GM10266 (cell line): ENCODE data around the gene TSEN34.
"Not testable (repeated sequence)": the region's sequence is repeated elsewhere in the genome, so short reads cannot be mapped to it uniquely, and the experiment has no call there.

Source experiments
- DNase-seq: peaks from one replicate; pipeline ENCODE4 v3.0.0; 2012; ENCODE audit errors: extremely low spot score
- TF ChIP-seq, protein P1 (sequence below): IDR thresholded peaks from 2 replicates; pipeline ENCODE4 v1.5.1; 2012; ENCODE audit warnings: mild to moderate bottlenecking, low read depth; ENCODE audit not compliant: control insufficient read depth, insufficient read depth; ENCODE audit errors: missing control alignments

Gene TSEN34

DNA sequence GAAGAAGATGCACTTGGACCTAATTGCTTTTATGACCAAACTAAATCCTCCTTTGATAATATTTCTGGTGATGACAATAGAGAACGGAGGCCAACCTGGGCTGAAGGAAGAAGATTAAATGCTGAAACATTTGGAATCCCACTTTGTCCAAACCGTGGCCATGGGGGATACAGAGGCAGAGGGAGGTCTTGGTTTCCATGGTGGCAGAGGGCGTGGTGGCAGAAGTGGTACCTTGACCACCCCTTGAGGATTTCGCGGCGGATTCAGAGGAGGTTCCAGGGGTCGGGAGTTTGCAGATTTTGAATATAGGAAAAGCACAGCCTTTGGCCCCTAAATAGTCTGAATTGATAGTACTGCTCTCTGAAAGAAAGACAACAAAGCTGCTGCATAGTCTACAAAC is 38.9 kb downstream of the TSEN34 start:
- no peak for DNase-seq
- TF ChIP-seq, protein P1, sequence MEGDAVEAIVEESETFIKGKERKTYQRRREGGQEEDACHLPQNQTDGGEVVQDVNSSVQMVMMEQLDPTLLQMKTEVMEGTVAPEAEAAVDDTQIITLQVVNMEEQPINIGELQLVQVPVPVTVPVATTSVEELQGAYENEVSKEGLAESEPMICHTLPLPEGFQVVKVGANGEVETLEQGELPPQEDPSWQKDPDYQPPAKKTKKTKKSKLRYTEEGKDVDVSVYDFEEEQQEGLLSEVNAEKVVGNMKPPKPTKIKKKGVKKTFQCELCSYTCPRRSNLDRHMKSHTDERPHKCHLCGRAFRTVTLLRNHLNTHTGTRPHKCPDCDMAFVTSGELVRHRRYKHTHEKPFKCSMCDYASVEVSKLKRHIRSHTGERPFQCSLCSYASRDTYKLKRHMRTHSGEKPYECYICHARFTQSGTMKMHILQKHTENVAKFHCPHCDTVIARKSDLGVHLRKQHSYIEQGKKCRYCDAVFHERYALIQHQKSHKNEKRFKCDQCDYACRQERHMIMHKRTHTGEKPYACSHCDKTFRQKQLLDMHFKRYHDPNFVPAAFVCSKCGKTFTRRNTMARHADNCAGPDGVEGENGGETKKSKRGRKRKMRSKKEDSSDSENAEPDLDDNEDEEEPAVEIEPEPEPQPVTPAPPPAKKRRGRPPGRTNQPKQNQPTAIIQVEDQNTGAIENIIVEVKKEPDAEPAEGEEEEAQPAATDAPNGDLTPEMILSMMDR: no peak

DNA sequence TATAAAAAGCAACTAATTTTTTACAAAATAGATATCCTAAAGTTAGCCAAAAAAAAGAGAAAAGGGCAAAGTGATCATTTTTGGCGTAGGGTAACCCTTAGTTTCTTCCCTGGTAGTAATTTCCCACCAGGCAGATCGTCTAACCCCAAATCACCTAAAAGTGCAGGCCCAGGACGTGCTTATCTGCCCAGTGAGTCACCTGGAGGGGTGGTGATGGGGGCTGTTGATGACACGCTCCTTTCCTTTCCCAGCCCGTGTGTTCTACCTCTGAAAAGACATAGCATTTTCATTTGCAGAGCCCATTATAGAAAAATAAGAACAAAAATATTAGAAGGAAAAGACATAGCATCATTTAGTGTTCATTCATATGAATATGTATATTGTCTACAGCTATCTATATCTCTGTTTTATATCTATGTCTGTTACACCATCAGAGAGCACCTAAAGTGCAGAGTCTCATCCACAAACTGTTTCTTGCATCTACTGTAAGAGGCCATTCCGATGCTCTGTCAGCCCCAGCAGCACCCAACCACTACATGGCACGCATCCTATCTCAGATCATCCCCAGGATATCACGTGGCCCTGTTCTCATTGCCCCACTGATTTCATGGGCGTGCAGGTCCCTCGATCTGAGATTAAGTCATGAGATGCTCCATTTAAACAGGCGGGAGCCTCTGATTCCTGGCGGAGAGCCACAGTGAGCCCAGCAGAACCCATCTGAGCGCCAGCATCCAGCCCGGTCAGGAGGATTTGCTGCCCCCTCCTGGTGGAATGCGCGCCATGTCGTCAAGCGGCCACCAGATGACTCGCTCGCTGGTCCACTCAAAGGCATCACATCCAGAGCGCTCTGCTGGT is 40.2 kb downstream of the TSEN34 start:
- DNase-seq: peak; percentile 73

DNA sequence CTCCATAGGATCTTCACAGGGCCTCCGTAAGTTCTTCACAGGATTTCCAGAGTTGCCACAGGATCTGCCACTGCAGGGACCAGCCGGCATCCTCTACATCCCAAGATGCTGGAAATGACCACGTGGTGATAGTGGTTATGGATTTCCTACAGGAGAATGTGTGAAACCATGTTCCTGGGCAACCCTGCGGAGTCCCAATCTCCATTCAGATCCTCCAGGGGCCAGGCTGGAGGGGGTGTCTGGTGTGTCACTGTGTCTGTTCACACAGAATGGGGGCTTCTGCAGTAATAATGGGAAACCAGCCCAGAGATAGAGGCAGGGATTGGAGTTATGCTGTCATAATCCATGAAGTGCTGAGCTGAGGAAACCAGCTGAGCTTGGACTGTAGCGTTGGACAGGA is 42.8 kb downstream of the TSEN34 start:
- TF ChIP-seq, protein P1: no peak
- DNase-seq: no peak

More for the DNA sequence above, 40.2 kb downstream of the TSEN34 start:
- TF ChIP-seq, protein P1: peak; percentile 97

DNA sequence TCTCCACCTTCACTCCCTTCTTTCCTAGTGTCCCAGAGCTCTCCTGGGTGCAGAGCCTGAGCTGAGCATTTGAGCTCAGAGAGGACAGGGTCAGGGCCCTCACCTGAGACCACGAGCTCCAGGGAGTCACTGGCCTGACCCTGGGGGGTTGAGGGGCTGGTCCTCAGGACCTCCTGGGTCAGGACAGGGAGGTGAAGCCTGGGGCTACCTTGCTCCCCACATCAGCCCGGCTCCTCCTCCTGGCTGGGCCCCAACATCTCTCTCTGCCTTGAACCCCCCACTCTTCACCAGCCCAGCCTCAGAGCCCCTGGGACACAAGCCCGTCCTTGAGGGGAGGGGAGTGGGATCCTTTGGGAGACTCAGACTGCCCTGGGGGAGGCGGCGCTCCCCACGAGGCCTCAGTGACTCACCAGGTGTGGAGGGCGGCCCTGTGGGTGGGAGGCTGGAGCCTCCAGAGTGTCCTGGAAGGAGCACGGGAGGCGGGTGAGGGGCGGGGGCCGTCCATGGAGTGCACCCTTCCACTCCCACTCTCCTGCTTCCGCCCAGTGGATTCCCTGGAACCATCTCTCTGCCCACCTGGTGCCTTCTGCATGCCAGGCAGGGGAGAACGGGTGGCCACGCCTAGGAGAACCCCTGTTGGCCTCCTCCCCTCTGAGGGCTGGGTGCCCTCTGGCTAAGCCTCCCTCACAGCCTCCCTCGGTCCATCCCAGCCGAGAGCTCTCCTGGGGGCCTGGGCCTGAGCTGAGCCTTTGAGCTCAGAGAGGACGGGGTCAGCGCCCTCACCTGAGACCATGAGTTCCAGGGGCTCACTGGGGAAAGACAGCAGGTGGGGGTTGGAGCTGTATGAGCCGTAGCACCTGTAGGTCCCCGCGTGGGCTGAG is 48.6 kb downstream of the TSEN34 start:
- DNase-seq: not testable (repeated sequence)

DNA sequence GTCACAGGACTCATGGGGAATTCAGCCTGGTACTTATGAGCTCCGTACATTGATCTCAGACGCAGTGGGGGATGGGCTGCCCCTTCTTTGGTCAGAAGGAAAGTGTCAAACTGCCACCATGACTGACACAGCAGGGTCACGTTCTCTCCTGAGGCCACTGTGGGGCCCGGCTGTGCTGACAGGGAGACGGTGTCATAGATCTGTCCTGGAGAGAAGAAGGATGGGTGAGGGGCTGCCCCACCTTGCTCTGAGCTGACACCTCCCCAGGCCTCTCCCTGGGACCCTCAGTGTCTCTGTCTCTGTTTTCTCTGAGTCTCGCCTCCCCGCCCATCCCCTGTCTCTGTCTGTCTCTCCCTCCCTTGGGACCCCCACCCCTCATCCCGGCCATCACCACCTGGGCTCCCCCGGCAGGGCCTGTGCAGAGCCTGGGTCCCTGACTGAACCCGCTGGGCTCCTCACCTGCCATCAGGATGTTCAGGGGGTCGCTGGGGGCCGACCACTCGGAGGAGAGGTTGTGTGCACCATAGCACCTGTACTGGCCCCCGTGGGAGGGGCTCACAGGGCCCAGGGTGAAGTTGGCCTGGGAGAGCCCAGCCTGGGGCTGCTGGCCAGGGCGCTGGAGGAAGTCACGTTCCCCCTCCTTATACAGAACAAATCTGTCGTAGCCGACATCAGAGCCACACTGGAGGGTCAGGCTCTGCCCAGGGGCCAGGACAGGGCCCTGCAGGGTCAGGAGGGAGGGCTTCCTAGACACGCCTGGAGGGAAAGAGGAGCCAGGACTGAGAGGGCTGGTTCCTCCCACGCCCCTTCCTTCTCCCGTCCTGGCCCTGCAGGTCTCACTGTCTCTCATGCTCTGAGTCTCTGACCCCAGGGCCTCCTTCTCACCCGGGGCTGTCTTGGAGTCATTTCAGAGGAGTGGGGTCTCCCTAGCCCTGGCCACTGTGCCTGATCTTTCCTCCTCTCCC is 49.5 kb downstream of the TSEN34 start:
- DNase-seq: not testable (repeated sequence)

DNA sequence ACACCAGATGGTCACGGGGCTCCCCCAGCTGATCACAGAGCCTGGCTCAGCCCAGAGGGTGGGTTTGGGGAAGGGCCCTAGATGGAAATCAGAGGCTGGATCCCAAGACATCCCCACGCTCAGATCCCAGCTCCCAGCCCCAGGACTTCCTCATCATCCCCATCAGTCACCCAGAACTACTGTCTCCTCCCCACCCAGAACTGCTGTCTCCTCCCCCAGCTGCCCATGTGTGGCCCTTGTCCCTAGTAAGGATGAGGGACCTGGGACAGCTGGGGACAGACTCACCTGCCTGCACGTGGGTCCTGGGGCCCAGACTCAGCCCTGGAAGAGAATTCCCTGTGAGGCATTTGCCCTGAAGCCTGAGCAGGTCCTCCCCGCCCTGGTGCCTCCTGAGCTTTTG is 51.1 kb downstream of the TSEN34 start:
- not testable (repeated sequence) for DNase-seq

DNA sequence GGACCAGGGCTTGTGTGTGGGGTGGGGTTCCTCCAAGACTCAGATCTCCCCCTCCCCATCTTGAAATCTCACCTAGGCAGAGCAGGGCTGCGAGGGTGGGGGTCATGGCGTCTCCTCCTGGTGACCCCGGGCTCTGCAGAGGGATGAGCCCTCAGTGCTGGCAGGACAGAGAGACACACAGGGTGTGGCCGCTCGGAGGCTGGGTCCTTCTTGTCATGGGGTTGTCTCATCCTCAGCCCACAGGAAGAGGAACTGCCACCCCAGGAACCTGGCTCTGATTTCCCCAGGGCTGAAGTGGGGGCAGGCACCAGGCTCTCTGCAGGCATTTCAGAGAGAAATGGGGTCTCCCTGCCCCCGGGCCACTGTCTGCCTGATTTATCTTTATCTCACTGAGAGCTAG is 51.5 kb downstream of the TSEN34 start, which contains the start of gene LILRA6:
Gene LILRA6, minus strand, starts transcription at position 145 of the 400 bp plus-strand sequence.
- DNase-seq: not testable (repeated sequence)

DNA sequence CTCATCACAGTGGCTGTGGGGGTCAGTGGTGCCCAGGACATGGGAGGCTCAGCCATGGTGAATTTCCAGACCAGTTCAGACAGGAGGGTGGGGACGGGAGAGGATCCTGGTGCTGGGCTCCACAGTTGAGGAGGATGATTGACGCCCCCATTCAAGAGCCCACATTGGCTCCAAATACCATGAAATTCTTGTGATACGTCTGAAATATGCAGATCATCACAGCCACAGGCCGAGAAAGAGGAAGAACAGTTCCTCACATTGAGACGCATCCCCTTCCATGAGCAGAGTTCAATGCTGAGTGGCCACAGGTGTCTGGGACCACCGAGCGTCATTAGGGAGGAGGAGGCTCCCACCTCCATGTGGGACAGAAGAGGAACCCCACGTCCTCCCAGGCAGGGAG is 52.7 kb downstream of the TSEN34 start:
- DNase-seq: not testable (repeated sequence)
